Astrocyte (in vitro differentiated cells and primary cell): ENCODE measurements around the gene MUC4.

Experiments used
- EZH2 ChIP-seq: IDR thresholded peaks from 2 replicates; pipeline ENCODE4 v1.6.1; 2012; ENCODE audit warnings: mild to moderate bottlenecking, low read length, inconsistent platforms; ENCODE audit not compliant: insufficient read depth
- TF ChIP-seq, protein P1 (sequence below): IDR thresholded peaks from 2 replicates; pipeline ENCODE4 v1.5.1; 2011; ENCODE audit warnings: low read depth, mild to moderate bottlenecking, inconsistent platforms, low read length, moderate library complexity; ENCODE audit not compliant: insufficient read depth

DNA sequence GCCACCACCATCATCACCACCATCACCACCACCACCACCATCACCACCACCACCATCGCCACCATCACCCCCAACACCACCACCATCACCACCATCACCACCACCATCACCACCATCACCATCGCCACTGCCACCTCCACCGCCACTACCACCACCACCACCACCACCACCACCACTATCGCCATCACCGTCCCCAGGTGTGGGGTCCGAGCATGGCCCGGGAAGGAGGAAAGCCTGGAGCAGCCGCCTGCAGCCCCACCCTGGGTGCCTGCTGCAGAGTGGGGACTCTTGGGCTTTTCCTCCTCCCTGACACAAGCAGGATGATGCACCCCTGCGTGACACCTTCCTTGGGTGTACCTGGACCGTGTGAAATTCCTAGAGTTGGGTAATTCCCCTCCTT, 43.9 kb downstream of the MUC4 start:
- TF ChIP-seq, protein P1, sequence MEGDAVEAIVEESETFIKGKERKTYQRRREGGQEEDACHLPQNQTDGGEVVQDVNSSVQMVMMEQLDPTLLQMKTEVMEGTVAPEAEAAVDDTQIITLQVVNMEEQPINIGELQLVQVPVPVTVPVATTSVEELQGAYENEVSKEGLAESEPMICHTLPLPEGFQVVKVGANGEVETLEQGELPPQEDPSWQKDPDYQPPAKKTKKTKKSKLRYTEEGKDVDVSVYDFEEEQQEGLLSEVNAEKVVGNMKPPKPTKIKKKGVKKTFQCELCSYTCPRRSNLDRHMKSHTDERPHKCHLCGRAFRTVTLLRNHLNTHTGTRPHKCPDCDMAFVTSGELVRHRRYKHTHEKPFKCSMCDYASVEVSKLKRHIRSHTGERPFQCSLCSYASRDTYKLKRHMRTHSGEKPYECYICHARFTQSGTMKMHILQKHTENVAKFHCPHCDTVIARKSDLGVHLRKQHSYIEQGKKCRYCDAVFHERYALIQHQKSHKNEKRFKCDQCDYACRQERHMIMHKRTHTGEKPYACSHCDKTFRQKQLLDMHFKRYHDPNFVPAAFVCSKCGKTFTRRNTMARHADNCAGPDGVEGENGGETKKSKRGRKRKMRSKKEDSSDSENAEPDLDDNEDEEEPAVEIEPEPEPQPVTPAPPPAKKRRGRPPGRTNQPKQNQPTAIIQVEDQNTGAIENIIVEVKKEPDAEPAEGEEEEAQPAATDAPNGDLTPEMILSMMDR = no peak
- no peak for TF ChIP-seq EZH2
